Inferior parietal cortex (tissue), 1 donor: Measurements from ENCODE around the gene P4HA2.

Experiments used
- DNase-seq: peaks from one replicate; pipeline ENCODE4 v3.0.0-alpha.2; 2016; ENCODE audit errors: extremely low spot score

The P4HA2 gene

GRCh38 chr5:132250547-132250946, 22.9 kb upstream of the P4HA2 start:
- DNase-seq: no peak

GRCh38 chr5:132246806-132247205, 19.2 kb upstream of the P4HA2 start:
- DNase-seq: no peak

- no peak for DNase-seq
These were observed 17.9 kb upstream of the P4HA2 start for GRCh38 chr5:132245593-132245992.

GRCh38 chr5:132243366-132243977, 15.8 kb upstream of the P4HA2 start:
- DNase-seq: no peak

GRCh38 chr5:132239776-132240175, 12.1 kb upstream of the P4HA2 start:
- no peak for DNase-seq

GRCh38 chr5:132238901-132239500, 11.3 kb upstream of the P4HA2 start:
- no peak for DNase-seq

GRCh38 chr5:132238169-132238744, 10.6 kb upstream of the P4HA2 start:
- peak; percentile 73 for DNase-seq

GRCh38 chr5:132237670-132238069, 10.0 kb upstream of the P4HA2 start:
- no peak for DNase-seq

- DNase-seq: no peak
These were observed 9.5 kb upstream of the P4HA2 start for GRCh38 chr5:132237141-132237540.

- DNase-seq: no peak
These were observed 7.7 kb upstream of the P4HA2 start for GRCh38 chr5:132235340-132235739.

GRCh38 chr5:132234684-132235062, 7.0 kb upstream of the P4HA2 start:
- DNase-seq: no peak

- no peak for DNase-seq
These were observed 6.4 kb upstream of the P4HA2 start for GRCh38 chr5:132233811-132234683.

GRCh38 chr5:132233081-132233480, 5.4 kb upstream of the P4HA2 start:
- no peak for DNase-seq

- no peak for DNase-seq
These were observed 4.8 kb upstream of the P4HA2 start for GRCh38 chr5:132232465-132232864.

GRCh38 chr5:132230871-132231270, 3.2 kb upstream of the P4HA2 start:
- no peak for DNase-seq

- no peak for DNase-seq
These were observed 1.6 kb upstream of the P4HA2 start for GRCh38 chr5:132229236-132229635.

GRCh38 chr5:132228241-132229035, 785 bp upstream of the P4HA2 start:
- no peak for DNase-seq

- DNase-seq: no peak
These were observed 493 bp downstream of the P4HA2 start for GRCh38 chr5:132227235-132227484.

GRCh38 chr5:132226516-132227234, 978 bp downstream of the P4HA2 start:
- no peak for DNase-seq

GRCh38 chr5:132225165-132226032, 2.3 kb downstream of the P4HA2 start:
- DNase-seq: peak; percentile 40
